Thoracic aorta (tissue), 2 donors: ENCODE data around the gene TAF1B. TPM values are rescaled to one million over a fixed set of nuclear protein-coding genes. Genes with fewer than 3 reads are reported as not detected.

Experiments
- ATAC-seq: fragments of 150-250 bp; one replicate; pipeline ENCODE4 v1.8.0; 2017; ENCODE audit warnings: low read depth; ENCODE audit not compliant: insufficient number of reproducible peaks, low FRiP score
- DNase-seq: peaks from one replicate; pipeline ENCODE4 v3.0.0-alpha.2; 2020; ENCODE audit warnings: low spot score
- H3K27ac ChIP-seq, 2 donors: fragments of 200-600 bp; sonication (generic); 1 replicate in 1 of 2; 2 replicates in 1 of 2; pipeline ENCODE4 v1.5.1; 2016; ENCODE audit warnings: mild to moderate bottlenecking in 2 of 2, moderate library complexity in 2 of 2
- H3K27me3 ChIP-seq: fragments of 200-600 bp; sonication (generic); replicated peaks from 2 replicates; pipeline ENCODE4 v1.6.0; 2016; ENCODE audit warnings: mild to moderate bottlenecking; ENCODE audit not compliant: insufficient read depth
- H3K36me3 ChIP-seq: fragments of 200-600 bp; sonication (generic); one replicate; pipeline ENCODE4 v1.5.1; 2016
- H3K4me1 ChIP-seq, 2 donors: fragments of 200-600 bp; sonication (generic); 1 replicate in 1 of 2; 2 replicates in 1 of 2; pipeline versions ENCODE4 v1.5.1 to v1.6.0; 2016; ENCODE audit warnings: low read depth in 2 of 2, mild to moderate bottlenecking in 1 of 2; ENCODE audit not compliant: control insufficient read depth in 1 of 2
- H3K4me3 ChIP-seq: fragments of 200-600 bp; sonication (generic); 2 replicates; pipeline ENCODE4 v1.5.1; 2016; ENCODE audit warnings: mild to moderate bottlenecking
- H3K9me3 ChIP-seq: fragments of 200-600 bp; sonication (generic); 2 replicates; pipeline ENCODE4 v1.5.1; 2016
- total RNA-seq, 2 donors: library from RNA; depleted of rRNA; stranded (reverse); fragments of >200 nt; gene quantifications; one replicate each; pipeline versions ENCODE4 v1.1.0 to v1.2.3, GENCODE V29; 2016
- TF ChIP-seq, protein P1 (sequence below): fragments of 200-600 bp; sonication (generic); IDR thresholded peaks from one replicate; pipeline ENCODE4 v1.5.1; 2019; ENCODE audit warnings: antibody characterized with exemption

TAF1B gene
- total RNA-seq, 2 donors from 2014 or later, result 8.3 to 11.2 TPM

DNA sequence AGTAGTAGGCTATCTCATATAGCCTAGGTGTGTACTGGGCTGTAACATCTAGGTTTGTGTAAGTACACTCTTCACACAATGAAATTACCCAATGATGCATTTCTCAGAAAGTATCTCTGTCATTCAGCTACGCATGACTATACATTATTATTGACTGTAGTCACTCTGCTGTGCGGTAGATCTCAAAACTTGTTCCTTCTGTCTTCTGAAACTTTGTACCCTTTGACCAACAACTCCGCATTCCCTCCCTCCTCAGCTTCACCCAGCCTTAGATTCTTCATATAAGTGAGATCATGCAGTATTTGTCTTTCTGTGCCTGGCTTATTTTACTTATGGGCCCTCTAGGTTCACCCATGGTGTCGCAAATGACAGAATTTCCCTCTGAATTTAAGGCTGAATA lies 49.0 kb downstream of the TAF1B start:
- no peak overlapping the region for H3K4me3 ChIP-seq
- DNase-seq (no peak), ATAC-seq (no peak)
- peaks cover 9 to 15% of the 10 kb centered on the region in 2 donors for H3K4me1 ChIP-seq
- no peaks in the 10 kb centered on the region for H3K9me3 ChIP-seq
- no peaks in the 10 kb centered on the region for H3K36me3 ChIP-seq
- H3K27ac ChIP-seq, result no peak overlapping the region
- TF ChIP-seq, protein P1, sequence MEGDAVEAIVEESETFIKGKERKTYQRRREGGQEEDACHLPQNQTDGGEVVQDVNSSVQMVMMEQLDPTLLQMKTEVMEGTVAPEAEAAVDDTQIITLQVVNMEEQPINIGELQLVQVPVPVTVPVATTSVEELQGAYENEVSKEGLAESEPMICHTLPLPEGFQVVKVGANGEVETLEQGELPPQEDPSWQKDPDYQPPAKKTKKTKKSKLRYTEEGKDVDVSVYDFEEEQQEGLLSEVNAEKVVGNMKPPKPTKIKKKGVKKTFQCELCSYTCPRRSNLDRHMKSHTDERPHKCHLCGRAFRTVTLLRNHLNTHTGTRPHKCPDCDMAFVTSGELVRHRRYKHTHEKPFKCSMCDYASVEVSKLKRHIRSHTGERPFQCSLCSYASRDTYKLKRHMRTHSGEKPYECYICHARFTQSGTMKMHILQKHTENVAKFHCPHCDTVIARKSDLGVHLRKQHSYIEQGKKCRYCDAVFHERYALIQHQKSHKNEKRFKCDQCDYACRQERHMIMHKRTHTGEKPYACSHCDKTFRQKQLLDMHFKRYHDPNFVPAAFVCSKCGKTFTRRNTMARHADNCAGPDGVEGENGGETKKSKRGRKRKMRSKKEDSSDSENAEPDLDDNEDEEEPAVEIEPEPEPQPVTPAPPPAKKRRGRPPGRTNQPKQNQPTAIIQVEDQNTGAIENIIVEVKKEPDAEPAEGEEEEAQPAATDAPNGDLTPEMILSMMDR, result no peak
- H3K27me3 ChIP-seq, result no peaks in the 10 kb centered on the region

DNA sequence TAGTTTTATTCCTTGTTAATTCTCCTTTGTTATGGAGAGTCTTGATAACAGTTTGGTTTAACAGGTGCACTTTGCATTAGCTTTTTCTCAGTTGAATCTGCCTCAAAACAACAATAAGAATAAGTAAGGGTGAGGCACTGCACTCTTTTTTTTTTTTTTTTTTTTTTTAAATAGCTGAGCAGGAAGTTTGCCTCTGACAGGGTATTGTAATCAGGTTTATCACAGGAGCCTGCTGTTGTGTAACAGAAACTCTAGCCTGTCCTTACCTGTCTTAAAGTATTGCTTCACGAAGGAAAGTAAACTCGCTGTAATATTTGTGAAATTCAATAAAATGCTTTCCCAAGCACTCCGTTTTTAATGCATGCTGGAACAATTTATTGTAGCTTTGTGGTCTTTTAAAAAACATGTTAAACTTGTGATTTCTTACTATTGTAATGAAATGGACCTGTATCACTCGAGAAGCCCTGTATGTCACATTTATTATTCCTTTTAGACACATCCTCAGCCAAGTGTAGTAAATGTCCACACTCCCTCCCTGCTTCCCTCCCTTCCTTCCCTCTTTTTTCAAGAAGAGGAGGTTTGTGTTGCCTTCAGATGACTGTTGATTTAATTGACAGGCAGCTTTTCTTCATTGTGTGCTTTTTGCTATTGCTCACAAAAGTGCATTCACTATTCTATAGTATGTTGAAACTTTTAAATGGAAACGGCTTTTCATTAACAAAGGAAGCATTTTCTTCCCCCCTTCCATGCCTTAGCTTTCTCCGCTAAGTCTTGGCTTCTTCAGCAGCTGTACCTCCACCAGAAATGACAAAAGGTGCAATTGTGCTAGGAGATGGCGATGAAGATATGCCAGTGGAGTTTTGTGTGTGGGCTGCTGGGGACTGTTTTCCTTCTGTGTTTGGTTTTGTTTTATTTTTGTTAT lies 52.7 kb downstream of the TAF1B start:
- no peak for ATAC-seq
- Histone ChIP-seq H3K4me3 (no peak overlapping the region), H3K4me1 (peaks cover 10 to 16% of the 10 kb centered on the region in 2 donors), H3K36me3 (no peaks in the 10 kb centered on the region), H3K27ac (no peak overlapping the region), H3K9me3 (no peaks in the 10 kb centered on the region), H3K27me3 (no peaks in the 10 kb centered on the region)
- TF ChIP-seq, protein P1, result no peak
- DNase-seq, result no peak

DNA sequence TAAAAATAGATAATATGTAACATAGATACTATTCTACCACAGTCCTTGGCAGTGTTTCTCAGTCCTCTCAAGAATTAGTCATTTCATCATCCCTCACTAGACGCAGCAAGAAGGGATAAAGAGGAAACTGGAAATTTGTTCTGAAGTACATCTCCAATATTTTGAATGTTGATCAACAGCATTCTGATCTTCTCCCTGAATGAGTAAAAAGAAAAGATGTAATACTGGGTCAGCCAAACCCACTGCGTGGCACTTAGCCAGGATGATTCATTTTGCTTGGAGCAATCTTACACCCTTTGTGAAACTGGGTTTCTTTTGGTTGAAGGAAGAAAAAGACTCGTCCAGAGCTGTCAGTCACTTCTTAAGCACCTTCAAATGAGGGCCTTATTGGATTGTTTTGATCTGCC lies 54.1 kb downstream of the TAF1B start:
- no peak for ATAC-seq

GRCh38 chr2:9897846-9898245 lies 54.6 kb downstream of the TAF1B start:
- no peak overlapping the region for H3K4me3 ChIP-seq
- peaks cover 10 to 16% of the 10 kb centered on the region in 2 donors for H3K4me1 ChIP-seq
- no peaks in the 10 kb centered on the region for H3K36me3 ChIP-seq
- no peak for ATAC-seq
- DNase-seq, result no peak
- no peaks in the 10 kb centered on the region for H3K9me3 ChIP-seq
- TF ChIP-seq, protein P1, result no peak
- H3K27ac ChIP-seq, result no peak overlapping the region
- no peaks in the 10 kb centered on the region for H3K27me3 ChIP-seq

More for the DNA sequence above, 54.1 kb downstream of the TAF1B start:
- Histone ChIP-seq H3K4me3 (no peak overlapping the region), H3K27me3 (no peaks in the 10 kb centered on the region), H3K27ac (no peak overlapping the region), H3K36me3 (no peaks in the 10 kb centered on the region), H3K4me1 (peaks cover 10 to 16% of the 10 kb centered on the region in 2 donors), H3K9me3 (no peaks in the 10 kb centered on the region)
- peak; percentile 52 for DNase-seq
- TF ChIP-seq, protein P1, result no peak

GRCh38 chr2:9905413-9905812 lies 62.1 kb downstream of the TAF1B start:
- TF ChIP-seq, protein P1, result no peak
- no peaks in the 10 kb centered on the region for H3K9me3 ChIP-seq
- DNase-seq (no peak), ATAC-seq (no peak)
- no peaks in the 10 kb centered on the region for H3K27me3 ChIP-seq
- no peak overlapping the region for H3K27ac ChIP-seq
- H3K36me3 ChIP-seq, result no peaks in the 10 kb centered on the region
- H3K4me1 ChIP-seq, result no peaks in the 10 kb centered on the region
- H3K4me3 ChIP-seq, result no peak overlapping the region
